ENCODE measurements around the gene NRCAM.

The NRCAM gene

DNA sequence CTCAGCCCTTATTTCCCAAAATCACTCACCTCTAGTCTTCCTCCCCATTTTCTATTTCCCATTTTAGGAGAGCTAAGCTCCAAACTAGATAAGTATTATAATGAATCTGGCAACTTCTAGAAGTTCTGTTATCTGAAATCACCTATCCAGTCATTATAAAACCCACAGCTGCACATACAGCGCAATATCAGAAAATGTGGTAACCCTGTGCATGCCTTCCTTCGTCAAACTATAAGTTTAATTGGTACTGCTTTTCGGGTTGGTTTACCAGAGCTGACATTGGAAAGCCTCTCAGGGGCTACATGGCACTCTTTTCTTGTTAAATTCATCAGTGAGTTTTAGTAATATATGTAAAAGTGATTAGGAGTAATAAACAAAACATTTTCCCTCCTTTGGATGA, 327.7 kb downstream of the NRCAM start:
- DNase-seq (ENCODE audit: low read depth): no peak

DNA sequence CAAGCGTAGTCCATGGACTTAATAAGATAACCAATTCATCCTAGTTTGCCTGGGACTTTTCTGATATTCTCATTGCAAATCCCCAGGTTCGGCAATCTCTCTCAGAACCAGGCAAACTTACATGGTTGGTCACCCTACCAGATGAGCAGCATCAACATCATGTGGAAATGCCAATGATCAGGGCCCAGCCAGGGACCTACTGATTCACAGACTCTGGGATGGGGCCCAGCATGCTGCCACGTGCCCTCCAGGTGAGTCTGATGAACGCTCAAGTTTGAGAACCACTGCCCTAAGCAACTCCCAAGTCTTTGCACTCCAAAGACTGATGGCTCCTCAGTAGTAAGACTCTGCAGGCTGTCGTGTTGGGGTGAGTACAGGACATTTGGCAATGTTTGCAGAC, 328.8 kb downstream of the NRCAM start:
- no peak for DNase-seq (ENCODE audit: low read depth)

DNA sequence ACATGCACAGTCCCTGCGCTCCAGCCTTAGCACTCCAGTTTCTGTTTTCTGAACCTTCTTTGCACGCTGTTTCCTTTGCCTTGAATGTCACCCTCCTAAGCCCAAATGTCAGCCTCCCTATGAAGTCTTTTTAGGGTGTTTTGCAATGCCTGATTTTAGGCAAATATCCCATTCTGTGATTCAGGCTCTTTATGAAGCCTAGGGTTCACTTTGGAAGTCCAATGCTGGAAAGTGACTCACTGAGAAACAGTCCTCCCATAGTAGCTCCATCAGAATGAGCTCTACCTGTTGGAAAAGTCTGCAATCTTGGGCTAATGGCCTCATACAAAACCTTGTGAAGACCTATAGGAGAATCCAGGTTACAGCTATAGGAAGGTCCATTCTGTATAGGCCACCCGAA, 331.4 kb downstream of the NRCAM start:
- DNase-seq (ENCODE audit: low read depth): no peak

DNA sequence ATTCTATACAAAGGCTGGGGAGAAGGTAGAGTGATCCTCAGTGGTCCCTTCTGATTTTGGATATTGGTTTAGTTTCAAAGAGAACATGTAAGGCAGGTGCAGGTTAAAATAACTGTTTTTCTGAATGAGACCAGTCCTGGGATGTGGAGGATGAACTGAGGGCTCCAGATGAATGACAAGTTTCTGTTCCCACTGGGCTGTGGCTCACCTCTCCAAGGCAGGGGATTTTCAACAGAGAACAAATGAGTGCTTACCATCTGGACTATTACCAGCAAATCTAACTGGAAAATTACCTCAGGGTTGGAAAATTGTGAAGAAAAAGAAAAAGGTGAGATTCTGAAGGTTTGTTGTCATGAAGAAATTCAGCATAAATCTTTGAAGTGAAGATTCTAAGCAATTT, 334.1 kb downstream of the NRCAM start:
- no peak for DNase-seq (ENCODE audit: low read depth)

DNA sequence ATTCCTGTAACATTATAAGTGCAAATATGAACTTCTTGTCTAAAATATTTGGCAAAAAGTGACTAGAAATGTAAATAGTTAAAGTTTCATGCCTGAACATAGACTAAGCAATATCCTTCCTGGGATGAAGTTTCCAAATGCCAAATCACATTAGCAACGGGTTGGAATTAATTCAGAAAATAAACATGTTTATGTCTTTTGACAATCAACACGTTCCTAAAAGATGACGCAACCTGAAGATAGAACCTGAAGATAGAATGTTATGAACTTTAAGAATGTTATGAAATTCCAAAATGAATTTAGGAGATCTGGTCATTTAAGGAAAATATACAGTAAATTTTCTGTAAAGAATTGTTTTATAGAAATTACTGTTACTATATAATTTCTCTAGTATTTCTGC, 335.3 kb downstream of the NRCAM start:
- DNase-seq (ENCODE audit: low read depth): no peak

DNA sequence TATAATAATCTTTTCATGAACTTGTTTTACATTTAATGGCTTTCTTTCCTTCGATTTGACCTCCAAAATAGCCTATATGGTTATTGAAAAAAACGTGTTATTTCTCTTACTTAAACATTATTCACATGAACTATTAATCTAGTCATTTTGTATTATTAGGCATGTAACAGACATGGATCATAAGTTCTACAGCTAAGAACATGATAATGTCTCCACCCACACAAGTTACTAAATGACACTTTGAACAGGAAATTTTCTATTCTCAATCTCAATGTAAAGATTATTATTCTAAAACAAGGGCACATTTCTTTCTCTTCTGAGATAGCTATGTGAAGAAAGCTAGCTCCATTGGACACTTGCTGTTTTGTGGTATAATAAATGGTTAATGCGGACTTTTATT, 336.0 kb downstream of the NRCAM start:
- no peak for DNase-seq (ENCODE audit: low read depth)

DNA sequence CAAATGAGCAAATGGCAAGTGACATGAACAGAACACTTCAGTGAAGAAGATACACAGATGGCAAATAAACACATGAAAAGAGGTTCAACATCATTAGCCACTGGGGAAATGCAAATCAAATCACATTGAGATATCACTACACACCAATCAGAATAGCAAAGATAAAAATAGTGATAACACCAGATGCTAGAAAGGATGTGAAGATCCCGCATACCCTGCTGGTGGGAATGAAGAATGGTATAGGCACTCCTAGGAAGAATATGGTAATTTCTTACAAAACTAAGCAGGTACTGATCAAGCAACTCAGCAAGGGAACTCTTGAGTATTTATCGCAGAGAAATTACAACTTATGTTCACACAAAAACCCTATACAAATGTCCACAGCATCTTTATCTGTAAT, 337.3 kb downstream of the NRCAM start:
- DNase-seq (ENCODE audit: low read depth): no peak

DNA sequence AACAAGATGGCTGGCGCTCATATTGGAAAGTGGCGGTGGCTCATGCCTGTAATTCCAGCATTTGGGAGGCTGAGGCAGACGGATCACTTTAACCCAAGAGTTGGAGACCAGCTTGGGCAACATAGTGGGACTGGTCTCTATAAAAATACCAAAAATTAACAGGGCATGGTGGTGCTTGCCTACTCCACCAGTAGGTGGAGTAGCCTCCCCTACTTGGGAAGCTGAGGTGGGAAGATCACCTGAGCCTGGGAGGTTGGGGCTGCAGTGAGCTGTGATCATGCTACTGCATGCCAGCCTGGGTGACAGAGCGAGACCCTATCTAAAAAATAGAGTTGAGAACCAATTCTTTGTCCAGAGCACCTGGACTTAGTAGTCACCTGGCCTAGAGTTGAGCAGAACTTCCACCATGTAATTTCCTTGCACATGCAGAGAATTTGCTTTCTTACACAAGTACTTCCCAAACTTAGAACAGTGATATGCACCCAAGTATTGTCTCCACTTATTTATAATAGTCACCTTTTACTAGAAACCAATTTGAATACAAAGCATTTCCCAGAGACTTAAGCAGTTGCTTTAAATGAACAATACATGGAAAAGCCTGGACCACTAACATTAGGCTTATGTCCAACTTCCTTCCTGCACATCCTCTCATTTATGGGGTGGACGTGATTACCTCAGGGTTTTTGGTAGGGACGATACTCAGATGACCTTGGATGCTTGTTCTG, 342.0 kb downstream of the NRCAM start:
- DNase-seq (ENCODE audit: low read depth): no peak

DNA sequence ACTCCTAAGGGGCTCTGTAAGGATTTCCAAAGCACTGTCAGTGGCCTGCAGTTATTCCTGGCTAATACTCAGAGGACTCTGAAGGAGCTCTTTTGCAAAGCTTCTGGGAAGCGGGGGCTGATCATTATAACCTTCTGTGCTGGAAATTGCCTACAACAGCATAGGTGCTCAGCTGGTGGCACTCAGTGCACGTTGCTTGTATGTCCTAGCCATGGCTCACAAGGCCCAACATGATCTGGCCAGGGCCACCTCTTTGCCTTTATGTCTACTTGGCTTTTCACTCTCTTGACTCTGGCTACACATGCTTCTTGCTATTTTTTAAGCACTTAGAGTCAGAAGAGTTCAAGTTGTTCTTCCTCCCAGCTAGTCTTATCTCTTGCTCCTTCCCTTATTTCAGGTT, 343.6 kb downstream of the NRCAM start:
- DNase-seq (ENCODE audit: low read depth): no peak

DNA sequence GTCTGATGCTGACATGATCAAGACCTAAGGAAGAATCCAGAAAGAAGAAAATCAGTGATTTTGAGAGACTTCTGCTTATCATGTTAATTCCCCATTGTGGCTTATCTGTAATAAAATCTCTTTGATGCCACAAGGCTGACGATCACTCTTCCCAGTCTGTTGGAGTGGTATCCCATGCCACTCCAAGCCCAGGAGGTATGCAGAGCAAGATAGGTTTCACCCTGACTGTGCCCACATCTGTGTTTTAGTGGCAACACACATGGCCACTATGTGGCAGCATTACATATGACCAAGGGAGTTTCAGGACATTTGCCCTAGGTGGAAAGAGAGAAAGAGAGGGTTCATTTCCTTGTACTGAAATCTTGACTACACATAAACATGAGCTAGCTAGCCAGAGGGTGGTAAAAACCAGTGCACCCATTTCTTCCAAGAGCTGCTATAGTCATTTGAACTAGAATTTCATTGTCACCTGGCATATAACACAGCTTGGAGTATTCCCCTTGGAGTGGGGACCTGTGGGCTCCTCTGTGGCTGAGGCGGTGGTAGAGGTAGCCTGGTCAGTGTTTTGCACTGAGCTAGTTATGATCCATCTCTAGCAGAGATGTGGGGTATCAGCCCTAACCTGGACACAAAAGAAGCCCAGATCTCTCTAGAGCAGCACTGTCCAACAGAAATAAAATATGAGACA, 346.9 kb downstream of the NRCAM start:
- DNase-seq (ENCODE audit: low read depth): no peak

DNA sequence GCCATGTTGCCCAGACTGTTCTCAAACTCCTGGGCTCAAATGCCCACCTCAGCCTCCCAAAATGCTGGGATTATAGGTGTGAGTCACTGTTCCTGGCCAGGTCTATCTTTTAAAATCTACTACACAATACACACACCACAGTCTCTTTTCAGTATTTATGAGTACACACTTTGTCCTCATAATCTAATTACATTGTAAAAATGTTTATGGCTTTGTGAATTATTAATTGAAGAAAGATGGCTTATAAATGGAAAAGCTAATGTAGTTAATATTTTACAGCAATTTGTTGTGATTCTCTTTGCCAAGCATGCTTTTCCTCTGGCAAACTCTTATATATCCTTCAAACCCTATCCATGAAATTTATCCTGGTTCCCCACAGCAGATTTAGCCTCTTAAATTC, 348.1 kb downstream of the NRCAM start:
- no peak for DNase-seq (ENCODE audit: low read depth)

DNA sequence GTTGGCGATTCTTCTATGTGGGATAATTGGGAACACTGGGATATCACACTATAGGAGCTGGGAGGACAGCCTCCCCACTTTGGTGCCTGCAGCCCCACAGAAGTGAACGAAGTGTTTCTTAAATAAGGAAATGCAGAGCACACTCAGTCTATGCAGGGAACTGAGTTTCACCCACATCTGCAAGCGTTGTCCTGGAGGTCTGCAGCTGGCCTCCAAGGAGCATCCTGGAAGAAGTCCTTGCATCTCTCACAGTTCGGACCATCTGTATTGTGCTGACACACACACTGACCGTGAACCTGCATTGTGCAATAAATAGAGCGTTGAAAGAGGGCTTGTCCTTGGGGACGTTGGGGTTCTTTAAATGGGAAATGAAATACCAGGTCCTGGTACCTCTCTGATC, 351.9 kb downstream of the NRCAM start:
- no peak for DNase-seq (ENCODE audit: low read depth)

DNA sequence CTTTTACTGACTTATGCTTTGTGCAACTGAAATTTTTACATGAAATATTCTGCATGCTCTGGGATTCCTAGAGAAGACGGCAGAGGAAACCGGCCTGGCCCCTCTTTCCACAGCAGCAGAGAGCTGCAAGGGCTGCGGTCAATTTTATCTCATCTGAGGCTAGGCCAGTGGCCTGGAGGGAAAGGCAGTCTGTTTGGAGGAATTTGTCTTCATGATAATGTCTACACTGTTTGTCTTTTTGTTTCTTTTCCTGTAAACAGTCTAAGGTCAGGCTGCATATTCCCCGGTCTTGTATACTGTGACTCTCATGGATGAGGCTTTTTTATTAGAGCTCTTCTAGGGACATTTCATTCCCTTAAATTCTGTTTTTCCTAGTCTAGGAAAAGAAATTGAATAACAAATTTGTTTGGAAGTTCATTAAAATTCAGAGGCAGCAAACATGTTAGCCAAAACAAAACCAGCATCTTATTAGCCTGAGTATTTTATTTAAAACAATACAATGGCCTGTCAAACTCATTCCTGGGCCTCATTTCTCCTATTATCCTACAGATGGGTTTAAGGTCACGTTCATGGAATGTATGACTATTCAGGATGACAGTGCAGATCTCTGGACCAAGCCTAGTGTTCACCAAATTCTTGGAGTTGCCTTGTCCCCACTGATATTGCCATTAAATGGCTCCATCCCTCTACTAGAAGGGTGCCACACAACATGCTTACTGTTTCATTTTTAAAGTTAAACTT, 352.5 kb downstream of the NRCAM start:
- DNase-seq (ENCODE audit: low read depth): no peak

DNA sequence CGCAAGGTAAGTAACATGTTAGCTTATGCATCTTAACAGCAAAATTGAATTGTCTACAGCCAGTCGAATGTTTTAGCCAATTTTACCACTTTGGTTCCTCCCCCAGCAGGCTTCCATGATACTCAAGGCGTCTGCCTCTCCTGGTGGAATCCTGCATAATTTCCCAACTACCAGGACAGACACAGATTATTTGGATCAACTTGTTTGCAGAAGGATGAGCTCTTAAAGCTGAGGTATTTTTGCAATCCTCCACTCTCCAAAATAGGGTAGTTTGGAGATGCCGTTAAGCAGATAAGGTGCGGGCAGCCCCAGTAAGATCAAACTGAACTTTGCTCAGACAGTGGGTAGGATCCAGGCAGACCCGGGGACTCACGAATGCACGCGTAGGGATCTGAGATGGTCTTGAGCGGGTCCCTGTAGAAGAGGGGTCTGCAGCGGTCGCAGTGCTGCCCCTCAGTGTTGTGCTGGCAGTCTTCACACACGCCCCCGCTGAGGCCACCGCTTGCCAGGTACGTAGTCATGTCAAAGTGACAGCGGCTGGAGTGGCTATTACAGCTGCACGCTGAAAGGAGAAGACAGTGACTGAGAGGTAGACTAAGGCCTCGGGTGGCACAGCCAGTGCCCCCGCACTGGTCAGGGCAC, 353.4 kb downstream of the NRCAM start:
- no peak for DNase-seq (ENCODE audit: low read depth)

DNA sequence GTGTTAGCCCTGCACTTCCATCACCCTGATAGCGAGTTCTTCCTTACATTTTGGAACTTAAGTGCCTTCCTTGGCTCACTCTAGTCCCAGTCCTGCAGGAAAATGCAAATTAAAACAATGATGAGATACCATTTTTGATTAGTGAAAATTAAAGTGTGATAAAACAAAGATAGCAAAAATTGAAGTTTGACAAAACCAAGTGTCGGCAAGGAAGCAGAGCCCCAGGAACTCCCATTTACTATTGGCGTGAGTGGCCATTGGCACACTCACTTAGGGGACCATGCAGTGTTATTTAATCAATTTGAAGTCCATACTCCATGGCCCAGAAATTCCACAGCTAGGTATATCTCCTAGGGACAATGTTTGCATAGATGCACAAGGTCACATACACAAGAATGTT, 354.5 kb downstream of the NRCAM start:
- DNase-seq (ENCODE audit: low read depth): no peak

DNA sequence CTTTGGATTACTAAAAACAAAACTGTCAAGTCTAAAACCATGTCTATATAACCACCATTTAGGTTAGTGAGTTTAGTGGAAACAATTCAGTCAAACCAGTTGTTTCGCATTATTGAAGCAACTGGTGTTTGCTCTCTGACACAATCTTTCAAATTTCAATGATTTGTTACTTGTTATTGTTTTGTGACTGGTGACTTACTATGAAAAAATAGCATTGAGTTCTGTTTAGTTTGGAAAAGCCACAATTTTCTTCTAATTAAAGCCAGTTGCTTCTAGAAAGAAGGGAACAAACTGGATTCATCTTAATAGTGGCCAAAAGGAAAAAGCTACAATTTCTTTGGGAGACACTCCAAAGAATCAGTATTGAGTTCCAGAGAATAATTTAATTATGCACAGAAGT, 356.5 kb downstream of the NRCAM start:
- no peak for DNase-seq (ENCODE audit: low read depth)

DNA sequence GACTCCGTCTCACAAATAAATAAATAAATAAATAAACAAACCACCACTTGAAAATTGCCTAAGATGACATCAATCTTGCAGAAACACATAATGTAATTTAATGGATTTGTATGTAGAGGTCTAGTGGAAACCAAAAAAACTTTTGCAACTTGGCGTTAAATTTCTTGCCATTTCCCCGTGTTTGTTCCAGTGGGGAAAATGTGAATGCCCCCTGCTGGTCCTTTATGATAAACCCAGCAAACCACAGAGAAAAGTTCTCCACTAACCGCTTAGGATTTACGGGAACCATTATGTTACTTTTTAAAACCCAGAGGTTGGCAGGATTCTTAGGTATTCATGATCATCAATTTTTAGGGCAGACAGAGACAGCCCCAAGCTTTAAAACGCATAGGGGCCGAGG, 358.5 kb downstream of the NRCAM start:
- DNase-seq (ENCODE audit: low read depth): peak; percentile 31

All from iris pigment epithelial cell (primary cell).